ENCODE results near the gene NDE1. TPM values are rescaled to one million over a fixed set of nuclear protein-coding genes. Genes with fewer than 3 reads are reported as not detected.

The NDE1 gene
- total and polyA plus RNA-seq, 9 of the 15 experiments (the other 6 are each of a cell fraction or from before 2014, with no cell fraction given): 3.1 to 59.9 (median 30.0) TPM

GRCh38 chr16:15640966-15641365 lies 9.1 kb upstream of the NDE1 start:
- H3K79me2 ChIP-seq (ENCODE audit: control insufficient read depth, insufficient read depth, low read length): peaks cover 31% of the 10 kb centered on the region
- H3K9ac ChIP-seq (ENCODE audit: insufficient read depth in 1 of 2, low read depth in 2 of 2, low read length in 2 of 2): peak overlapping the region in 1 of 2 experiments; percentile 83; a peak in 2 of 4 replicates
- no TSS peak for BruUV-seq (replicated peaks)
- ChIA-PET POLR2A (interaction anchor here (1.0 to 2.0 kb wide), 3 partner anchors 10 to 26 kb away, joined by 3 to 6 read pairs (median 4); no protein-coding TSS in a partner anchor), CTCF (ENCODE audit: low intra/inter-chr PET ratio) (no interaction called here)
- H4K20me1 ChIP-seq (replicated peaks; ENCODE audit: control insufficient read depth, insufficient read depth, low read length): no peaks in the 10 kb centered on the region
- no peaks in the 10 kb centered on the region for H3K9me3 ChIP-seq (replicated peaks; ENCODE audit: control insufficient read depth, insufficient read depth, low read depth, low read length)
- 76% methylated on average over 4 of the region's 4 CpGs for WGBS (ENCODE audit: insufficient coverage, low coverage, missing lambda C conversion rate)
- 0 out of 2 replicates have a peak overlapping the region, but pooled peaks have one; percentile 98 for H2AFZ ChIP-seq (ENCODE audit: low read depth, low read length)
- H3K36me3 ChIP-seq (ENCODE audit: control insufficient read depth, insufficient read depth, low read length): peaks cover 32% of the 10 kb centered on the region
- 0 out of 2 replicates have a peak overlapping the region, but pooled peaks have one; percentile 83 for H3K4me3 ChIP-seq
- no peaks in the 10 kb centered on the region for H3K9me1 ChIP-seq (ENCODE audit: control insufficient read depth, insufficient read depth, low read length)
- no peaks in the 10 kb centered on the region for H3K27me3 ChIP-seq (ENCODE audit: control insufficient read depth in 2 of 2, insufficient read depth in 2 of 2, low read length in 2 of 2)
- H3K4me2 ChIP-seq (ENCODE audit: insufficient read depth, low read length): peak overlapping the region; percentile 92
- TF ChIP-seq SIN3B (IDR thresholded peaks at IDR 0.05; ENCODE audit: low read depth): no peak
- no peak for TF ChIP-seq HIVEP1 (CRISPR knock-in tag; IDR thresholded peaks at IDR 0.05)
- TF ChIP-seq ZFP1 (CRISPR knock-in tag; IDR thresholded peaks at IDR 0.05): no peak
- no peak for TF ChIP-seq CREM (IDR thresholded peaks at IDR 0.05; ENCODE audit: low read depth)
- TF ChIP-seq POLR2B (IDR thresholded peaks at IDR 0.05; ENCODE audit: low read depth, partially characterized antibody): no peak
- no peak for TF ChIP-seq TBL1XR1 (IDR thresholded peaks at IDR 0.05; ENCODE audit: low read length in 2 of 2)
- no peak for TF ChIP-seq CCAR2 (IDR thresholded peaks at IDR 0.05; ENCODE audit: low read depth, low read length)
- no peak for TF ChIP-seq ASH1L (IDR thresholded peaks at IDR 0.05; ENCODE audit: borderline replicate concordance, low read depth, partially characterized antibody)
- DNase-seq (ENCODE audit: extremely low read depth in 1 of 4, low spot score in 3 of 4): no peak
- intact Hi-C loops (cut with micrococcal nuclease) (loop anchor here (10.0 kb wide), 2 partner anchors 66 to 216 kb away; no protein-coding TSS in a partner anchor), in situ Hi-C loops (cut with MboI) (no loop called here)
- H3K4me1 ChIP-seq (replicated peaks in 1 of 2; ENCODE audit: control insufficient read depth in 2 of 2, insufficient read depth in 2 of 2, low read length in 2 of 2): peaks cover 0 to 20% of the 10 kb centered on the region in 2 experiments; a peak in 3 of 5 replicates
- H3K27ac ChIP-seq (ENCODE audit: extremely low read depth, low read depth, low read length): peak overlapping the region; percentile 100; the same call in 2 of the 3 replicates
- ATAC-seq: no peak
- no peak for FAIRE-seq
